HG03064 (cell line): ENCODE results near the gene MIOS.
A peak's percentile ranks its signal among the peaks of the same experiment; 100 is the strongest.

Source experiments
- ATAC-seq: cut with Tn5 transposase; IDR thresholded peaks from one replicate; pipeline ENCODE4 v1.9.1; 2021; ENCODE audit warnings: low read depth; ENCODE audit not compliant: unreplicated experiment

The MIOS gene

GRCh38 chr7:7566651-7567611 lies at the start of gene MIOS:
TSS of gene MIOS (plus strand) at chr7:7566884. CDS start at chr7:7572476, 5,592 bp downstream.
- ATAC-seq = peak; percentile 69

GRCh38 chr7:7517754-7518153 lies 48.9 kb upstream of the MIOS start:
- ATAC-seq = no peak

- no peak for ATAC-seq
Measured at GRCh38 chr7:7519056-7519455, 47.6 kb upstream of the MIOS start.

DNA sequence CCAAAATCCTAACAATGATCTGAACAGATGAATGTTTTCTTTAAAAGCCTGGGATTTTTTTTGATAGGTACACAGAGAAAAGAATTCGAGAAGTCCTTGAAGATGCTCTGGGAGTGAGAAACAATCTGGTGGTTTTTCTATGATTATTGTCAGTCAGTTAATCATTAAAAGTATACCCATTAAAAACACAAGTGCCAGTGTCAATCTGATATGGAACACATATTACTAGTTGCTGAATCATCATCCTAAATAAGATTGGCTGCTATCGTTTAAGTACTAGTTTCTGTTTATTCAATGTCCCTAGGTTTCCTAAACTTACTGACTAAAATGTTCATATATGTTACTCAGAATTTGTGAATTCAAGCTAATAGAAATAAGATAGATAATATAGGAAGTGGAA lies 47.2 kb upstream of the MIOS start:
- ATAC-seq = no peak

GRCh38 chr7:7521259-7521658 lies 45.4 kb upstream of the MIOS start:
- no peak for ATAC-seq

DNA sequence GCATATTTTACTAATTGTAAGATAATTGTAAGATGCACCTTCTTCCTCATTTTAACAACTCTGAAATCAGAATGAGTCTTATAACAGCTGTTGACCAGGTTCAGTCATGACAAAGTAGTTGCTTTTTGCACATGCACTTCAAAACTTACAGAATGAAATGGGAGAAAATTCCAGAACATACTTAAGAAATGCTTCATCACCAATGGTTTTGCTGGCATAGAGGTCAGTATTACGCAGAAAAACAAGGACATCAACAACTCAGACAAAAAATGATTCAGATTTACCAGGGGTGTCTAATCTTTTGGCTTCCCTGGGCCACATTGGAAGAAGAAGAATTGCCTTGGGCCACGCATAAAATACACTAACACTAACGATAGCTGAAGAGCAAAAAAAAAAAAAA lies 44.3 kb upstream of the MIOS start:
- no peak for ATAC-seq

GRCh38 chr7:7524121-7524520 lies 42.6 kb upstream of the MIOS start:
- no peak for ATAC-seq

- ATAC-seq = no peak
Measured at GRCh38 chr7:7526006-7526405, 40.7 kb upstream of the MIOS start.

GRCh38 chr7:7527047-7527446 lies 39.6 kb upstream of the MIOS start:
- no peak for ATAC-seq

DNA sequence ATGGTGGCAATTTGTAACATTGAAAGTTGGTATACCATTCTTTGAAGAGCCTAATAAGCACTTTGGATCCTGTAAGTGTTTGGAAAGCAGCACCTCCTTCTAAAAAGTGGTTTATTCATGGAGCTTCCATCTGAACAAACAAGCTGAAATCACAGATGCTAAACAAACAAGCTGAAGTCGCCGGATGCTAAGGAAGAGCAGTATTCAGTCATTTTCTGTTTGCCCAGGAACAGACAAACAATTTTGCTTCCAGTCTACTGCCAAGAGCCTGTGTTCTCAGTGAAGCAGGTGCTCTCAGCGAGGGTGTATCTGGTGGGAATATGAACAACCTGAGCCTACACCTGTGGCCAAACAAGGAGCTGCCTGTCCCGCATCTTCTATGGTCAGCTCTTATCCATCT lies 37.4 kb upstream of the MIOS start:
- no peak for ATAC-seq

- ATAC-seq = no peak
Measured at GRCh38 chr7:7533831-7534430, 32.8 kb upstream of the MIOS start.

- ATAC-seq = no peak
Measured at GRCh38 chr7:7535691-7536090, 31.0 kb upstream of the MIOS start, which contains the start of gene COL28A1. TSS of gene COL28A1 (minus strand) at chr7:7535873. CDS start at chr7:7532875, 2,998 bp downstream.

- no peak for ATAC-seq
Measured at GRCh38 chr7:7536396-7537019, 30.2 kb upstream of the MIOS start.

DNA sequence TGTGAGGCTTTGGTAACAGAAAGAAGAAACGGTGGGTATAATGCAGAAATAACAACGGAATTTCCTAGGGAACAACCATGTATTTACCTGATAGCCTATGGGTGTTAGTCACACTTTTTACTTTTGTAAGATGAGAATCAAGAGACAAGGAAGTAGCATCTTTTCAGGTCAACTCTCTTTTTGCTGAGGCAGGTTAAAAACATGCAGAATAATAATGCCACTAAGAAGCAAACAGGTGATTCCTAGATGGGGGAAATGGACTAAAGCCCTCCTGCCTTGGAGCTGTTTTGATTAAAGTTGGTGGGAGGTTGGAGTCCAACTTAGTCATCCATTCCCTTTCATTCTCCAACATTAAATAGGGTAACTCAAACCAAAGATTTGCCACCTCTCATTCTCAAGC lies 29.0 kb upstream of the MIOS start:
- ATAC-seq = no peak

GRCh38 chr7:7539152-7539551 lies 27.5 kb upstream of the MIOS start:
- no peak for ATAC-seq

- no peak for ATAC-seq
Measured at GRCh38 chr7:7539711-7540110, 27.0 kb upstream of the MIOS start.

- ATAC-seq = no peak
Measured at GRCh38 chr7:7542251-7542835, 24.3 kb upstream of the MIOS start.

DNA sequence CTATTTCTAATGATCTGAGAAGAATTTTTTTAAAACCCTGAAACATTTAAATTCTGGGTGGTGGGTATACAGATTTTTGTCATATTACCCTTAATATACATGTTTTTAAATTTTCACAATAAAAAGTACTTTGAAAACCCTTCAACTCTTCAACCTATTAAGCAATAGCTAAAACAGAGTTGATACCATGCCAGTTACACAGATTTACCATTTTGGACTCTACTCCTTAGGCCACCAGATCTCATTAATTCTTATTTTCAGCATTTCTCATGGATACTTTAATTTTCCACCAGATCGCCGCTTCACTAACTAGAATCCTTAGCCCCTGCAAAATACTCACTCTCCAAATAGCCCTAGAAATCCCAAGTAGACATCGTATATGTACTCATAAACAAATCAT lies 18.3 kb upstream of the MIOS start:
- no peak for ATAC-seq

DNA sequence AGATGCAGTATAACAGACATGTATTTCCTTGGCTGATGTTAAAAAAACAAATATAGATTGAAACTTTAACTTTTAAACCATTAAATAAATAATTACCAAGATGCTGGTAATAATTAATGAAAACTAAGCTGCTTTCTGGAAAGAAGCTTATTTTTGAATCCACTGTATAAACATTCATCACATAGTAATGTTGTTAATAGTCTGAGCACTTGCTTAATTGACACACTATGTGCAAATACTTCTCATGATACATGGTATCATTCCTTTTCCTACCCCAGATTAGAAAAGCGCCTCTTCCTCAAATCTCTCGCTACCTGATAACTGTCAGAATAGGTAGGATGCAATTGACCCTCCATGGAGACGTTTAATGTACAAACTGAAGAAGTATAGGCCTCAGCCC lies 16.0 kb upstream of the MIOS start:
- no peak for ATAC-seq

DNA sequence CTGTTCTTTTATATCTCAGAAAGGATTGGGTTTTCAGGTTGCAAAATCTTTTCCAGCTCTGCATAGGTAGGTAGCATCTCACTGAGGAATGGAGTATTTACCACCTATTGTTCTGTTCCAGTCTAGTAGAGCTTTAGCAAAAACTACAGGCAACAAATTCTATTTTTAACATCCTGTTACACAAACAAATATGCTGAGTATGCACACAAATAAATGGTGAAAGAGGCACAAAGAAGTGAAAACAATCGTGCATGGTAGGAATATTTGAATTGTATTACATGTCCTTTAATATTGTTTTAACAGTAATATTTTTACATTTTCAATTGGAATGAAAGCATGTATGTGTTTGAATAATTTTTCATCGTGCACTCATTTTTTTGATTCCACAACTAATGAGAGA lies 14.5 kb upstream of the MIOS start:
- no peak for ATAC-seq

GRCh38 chr7:7553386-7553785 lies 13.3 kb upstream of the MIOS start:
- no peak for ATAC-seq
